GM12801 (cell line): ENCODE measurements around the gene GALNT13.

ENCODE experiments used
- CTCF ChIP-seq: IDR thresholded peaks from one replicate; pipeline ENCODE4 v1.5.1; 2011; ENCODE audit warnings: control low read depth; ENCODE audit not compliant: insufficient read length; ENCODE audit errors: extremely low read depth

The GALNT13 gene

GRCh38 chr2:153870308-153870707 lies 1.4 kb upstream of the GALNT13 start:
- no peak for TF ChIP-seq CTCF

GRCh38 chr2:153872311-153873051 lies 759 bp downstream of the GALNT13 start:
- TF ChIP-seq CTCF = no peak

GRCh38 chr2:153873052-153874048 lies 1.6 kb downstream of the GALNT13 start:
- TF ChIP-seq CTCF = no peak

GRCh38 chr2:153875801-153876466 lies 4.2 kb downstream of the GALNT13 start:
- no peak for TF ChIP-seq CTCF

GRCh38 chr2:153880926-153881325 lies 9.2 kb downstream of the GALNT13 start:
- no peak for TF ChIP-seq CTCF

- TF ChIP-seq CTCF = no peak
Observed at GRCh38 chr2:153886833-153887232, 15.1 kb downstream of the GALNT13 start.

GRCh38 chr2:153890576-153890975 lies 18.9 kb downstream of the GALNT13 start:
- no peak for TF ChIP-seq CTCF
